Loucy (cell line): Measurements from ENCODE around the gene NGEF.

Source experiments
- CTCF ChIP-seq: fragments of 200-600 bp; sonication (generic); conservative IDR thresholded peaks from 2 replicates; pipeline ENCODE4 v1.5.1; 2014; ENCODE audit warnings: mild to moderate bottlenecking, antibody characterized with exemption, low read length
- EZH2phosphoT487 ChIP-seq: fragments of 200-600 bp; IDR thresholded peaks from 2 replicates; pipeline ENCODE4 v1.6.1; 2018; ENCODE audit warnings: antibody characterized with exemption, mild to moderate bottlenecking, moderate library complexity, borderline replicate concordance

- TF ChIP-seq CTCF (no peak), EZH2phosphoT487 (no peak)
Measured at GRCh38 chr2:232960862-232961261, 52.2 kb downstream of the NGEF start.
